GM12878 (cell line): Measurements from ENCODE around the gene TARDBP. TPM values are rescaled to one million over a fixed set of nuclear protein-coding genes. Genes with fewer than 3 reads are reported as not detected.
"Not testable (repeated sequence)": the region's sequence is repeated elsewhere in the genome, so short reads cannot be mapped to it uniquely, and the experiment has no call there.

ENCODE experiments used
- ATAC-seq: fragments of 200-7000 bp; cut with Tn5 transposase; 3 replicates; pipeline ENCODE4 v1.9.1; 2020; ENCODE audit warnings: mild to moderate bottlenecking, moderate library complexity
- BruUV-seq: library from RNA; stranded (reverse); fragments of 400-500 nt; replicated peaks from 2 replicates; lab custom pipeline; 2021; lab: Mats Ljungman, UMichigan
- CTCF ChIA-PET: fragments of 300-600 bp; sonication (Branson Sonifier 250); formaldehyde crosslinking; extraction: SDS; loops from one replicate; lab custom pipeline; 2021; ENCODE audit warnings: inconsistent platforms; lab: Yijun Ruan, JAX
- POLR2A ChIA-PET: fragments of 350-600 bp; formaldehyde crosslinking; extraction: SDS; loops from one replicate; lab custom pipeline; 2021; ENCODE audit warnings: inconsistent platforms; lab: Charles Lee
- RAD21 ChIA-PET: fragments of 300-600 bp; sonication (Branson Sonifier 250); formaldehyde crosslinking; loops from one replicate; lab custom pipeline; 2023; ENCODE audit warnings: antibody characterized with exemption; ENCODE audit not compliant: unreplicated experiment; lab: Charles Lee
- SMC1A ChIA-PET: fragments of 300-600 bp; sonication (Branson Sonifier 250); formaldehyde crosslinking; loops from one replicate; lab custom pipeline; 2023; ENCODE audit not compliant: unreplicated experiment, uncharacterized antibody; lab: Charles Lee
- DNase-seq: peaks from one replicate; pipeline ENCODE4 v3.0.0-alpha.2; 2011; ENCODE audit warnings: low read depth, low spot score
- FAIRE-seq: peaks from 3 replicates; lab custom pipeline; 2011; peaks lifted over from hg19 to GRCh38; lab: Jason Lieb, UNC
- H2AFZ ChIP-seq: 2 replicates; pipeline ENCODE4 v1.6.0; 2011; ENCODE audit warnings: low read depth, low read length, control low read depth; ENCODE audit not compliant: control insufficient read depth
- H3K27ac ChIP-seq: 2 replicates; pipeline ENCODE4 v1.5.1; 2011; ENCODE audit warnings: control low read depth; ENCODE audit not compliant: control insufficient read depth, insufficient read depth
- H3K27me3 ChIP-seq, 2 experiments: replicated peaks in 1 of 2; 2 replicates each; pipeline versions ENCODE4 v1.6.0 to v1.6.1; 2011; ENCODE audit warnings: low read length in 1 of 2; ENCODE audit not compliant: control insufficient read depth in 2 of 2, insufficient read depth in 2 of 2
- H3K36me3 ChIP-seq, 2 experiments: 2 replicates each; pipeline ENCODE4 v1.5.1; 2011; ENCODE audit warnings: low read length in 1 of 2; ENCODE audit not compliant: control insufficient read depth in 2 of 2, insufficient read depth in 2 of 2
- H3K4me1 ChIP-seq: 2 replicates; pipeline ENCODE4 v1.6.1; 2011; ENCODE audit warnings: mild to moderate bottlenecking, low read length, moderate library complexity, mixed read lengths; ENCODE audit not compliant: control insufficient read depth, insufficient read depth
- H3K4me2 ChIP-seq: 2 replicates; pipeline ENCODE4 v1.6.0; 2011; ENCODE audit warnings: control low read depth; ENCODE audit not compliant: control insufficient read depth, insufficient read depth
- H3K4me3 ChIP-seq: fragments of 200-600 bp; sonication (generic); 2 replicates; pipeline ENCODE4 v1.5.1; 2016
- H3K79me2 ChIP-seq: 2 replicates; pipeline ENCODE4 v1.6.0; 2011; ENCODE audit warnings: low read length; ENCODE audit not compliant: control insufficient read depth, insufficient read depth
- H3K9ac ChIP-seq: 2 replicates; pipeline ENCODE4 v1.8.0; 2011; ENCODE audit warnings: low read length, control low read depth, mixed read lengths; ENCODE audit not compliant: control insufficient read depth, insufficient read depth
- H3K9me3 ChIP-seq: replicated peaks from 3 replicates; pipeline ENCODE4 v1.5.1; 2011; ENCODE audit warnings: mild to moderate bottlenecking, low read length; ENCODE audit not compliant: control insufficient read depth, insufficient read depth
- H4K20me1 ChIP-seq: 2 replicates; pipeline ENCODE4 v1.6.0; 2011; ENCODE audit not compliant: control insufficient read depth, insufficient read depth
- FOXM1 ChIP-seq: IDR thresholded peaks from 2 replicates; pipeline ENCODE4 v1.6.1; 2012; ENCODE audit warnings: low read depth, mild to moderate bottlenecking, inconsistent platforms, low read length, moderate library complexity
- IKZF1 ChIP-seq: fragments of 450-650 bp; conservative IDR thresholded peaks from 2 replicates; pipeline ENCODE4 v1.6.1; 2017; ENCODE audit warnings: antibody characterized with exemption, mild to moderate bottlenecking
- MLLT1 ChIP-seq: fragments of 450-650 bp; IDR thresholded peaks from 2 replicates; pipeline ENCODE4 v1.6.1; 2016; ENCODE audit warnings: mild to moderate bottlenecking
- PAX8 ChIP-seq: fragments of 450-650 bp; IDR thresholded peaks from 2 replicates; pipeline ENCODE4 v1.6.1; 2017; ENCODE audit warnings: mild to moderate bottlenecking, moderate library complexity
- POLR2A ChIP-seq: IDR thresholded peaks from 2 replicates; pipeline ENCODE4 v1.6.1; 2011; ENCODE audit warnings: low read depth, mild to moderate bottlenecking, low read length
- POLR2AphosphoS5 ChIP-seq: IDR thresholded peaks from 2 replicates; pipeline ENCODE4 v1.6.1; 2011; ENCODE audit warnings: mild to moderate bottlenecking, low read length, inconsistent platforms
- WGBS: methylation state at CpG from one replicate; pipeline ENCODE4 v1.1.6; 2016; ENCODE audit warnings: low lambda C conversion rate; ENCODE audit not compliant: insufficient replicate concordance, insufficient coverage; ENCODE audit errors: missing lambda C conversion rate; 5-methylcytosine and 5-hydroxymethylcytosine counted together
- in situ Hi-C: fragments of 300-500 bp; cut with MboI; formaldehyde crosslinking; loops from 9 replicates; pipeline ENCODE4 v1.14.3; 2018; ENCODE audit warnings: mixed read lengths
- intact Hi-C: fragments of 100-400 bp; cut with micrococcal nuclease; formaldehyde crosslinking; loops from one replicate; pipeline ENCODE4 v1.14.2; 2022; ENCODE audit not compliant: unreplicated experiment
- polyA plus RNA-seq, 11 experiments: library from polyadenylated mRNA; depleted of rRNA in 4 of 11; unstranded in 6 of 11; stranded (reverse) in 5 of 11; fragments of >200 nt; fragmentation: Nextera tagmentation in 4 of 11; fragmentation: Illumina TruSeq in 1 of 11; extraction: Ambion mirVana in 4 of 11; extraction: Trizol in 1 of 11; gene quantifications; 1 replicate in 1 of 11; 2 replicates in 10 of 11; pipeline versions ENCODE4 v1.2.1 to v1.2.3, GENCODE V29; 2011 to 2016; ENCODE audit warnings: inconsistent platforms in 2 of 11, missing spikeins in 2 of 11, low read depth in 1 of 11
- total RNA-seq, 4 experiments: library from RNA; depleted of rRNA in 3 of 4; stranded (reverse); fragments of >200 nt in 3 of 4; fragmentation: Illumina TruSeq in 1 of 4; extraction: Trizol in 1 of 4; gene quantifications; 2 replicates each; pipeline versions ENCODE4 v1.2.1 to v1.2.3, GENCODE V29; 2013 to 2021
- TF ChIP-seq, protein P1 (sequence below): IDR thresholded peaks from 2 replicates; pipeline ENCODE4 v1.6.1; 2011; ENCODE audit warnings: borderline replicate concordance, low read depth, mild to moderate bottlenecking, moderate library complexity, mixed read lengths, low read length; ENCODE audit not compliant: insufficient read depth; ENCODE audit errors: extremely low read length
- TF ChIP-seq, protein P2 (sequence below): fragments of 450-650 bp; IDR thresholded peaks from 2 replicates; pipeline ENCODE4 v1.6.1; 2017; ENCODE audit warnings: mild to moderate bottlenecking, moderate library complexity

Gene TARDBP
- total and polyA plus RNA-seq, 10 of the 15 experiments (the other 5 are each of a cell fraction or from before 2014, with no cell fraction given), result 55.6 to 318 (median 192) TPM

DNA sequence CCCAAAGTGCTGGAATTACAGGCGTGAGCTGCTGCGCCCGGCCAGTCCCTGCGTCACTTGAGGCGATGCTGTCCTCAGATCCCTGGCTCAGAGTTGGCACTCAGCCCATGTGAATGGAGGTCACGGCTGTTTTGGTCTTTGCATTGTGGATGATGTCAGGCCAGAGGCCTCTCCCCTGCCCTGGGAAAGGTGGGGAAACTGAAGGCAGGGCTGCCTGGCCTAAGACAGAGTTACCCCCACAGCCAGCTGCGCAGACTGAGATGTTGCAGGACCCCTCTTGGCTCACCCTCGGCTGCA lies 33.8 kb downstream of the TARDBP start (continued):
- TF ChIP-seq, protein P1, sequence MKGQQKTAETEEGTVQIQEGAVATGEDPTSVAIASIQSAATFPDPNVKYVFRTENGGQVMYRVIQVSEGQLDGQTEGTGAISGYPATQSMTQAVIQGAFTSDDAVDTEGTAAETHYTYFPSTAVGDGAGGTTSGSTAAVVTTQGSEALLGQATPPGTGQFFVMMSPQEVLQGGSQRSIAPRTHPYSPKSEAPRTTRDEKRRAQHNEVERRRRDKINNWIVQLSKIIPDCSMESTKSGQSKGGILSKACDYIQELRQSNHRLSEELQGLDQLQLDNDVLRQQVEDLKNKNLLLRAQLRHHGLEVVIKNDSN, result no peak
- TF ChIP-seq, all 136 proteins: peak for 0

- ChIA-PET SMC1A (no interaction called here), POLR2A (no interaction called here), RAD21 (no interaction called here), CTCF (interaction anchor here (1.3 kb wide), 1 partner anchor 9 kb away, joined by 7 read pairs; no protein-coding TSS in a partner anchor)
- in situ Hi-C loops, result no loop called here
- H2AFZ ChIP-seq, result no peak within 1 kb of the TSS
- TF ChIP-seq POLR2AphosphoS5, result no peak
- TF ChIP-seq, protein P2, sequence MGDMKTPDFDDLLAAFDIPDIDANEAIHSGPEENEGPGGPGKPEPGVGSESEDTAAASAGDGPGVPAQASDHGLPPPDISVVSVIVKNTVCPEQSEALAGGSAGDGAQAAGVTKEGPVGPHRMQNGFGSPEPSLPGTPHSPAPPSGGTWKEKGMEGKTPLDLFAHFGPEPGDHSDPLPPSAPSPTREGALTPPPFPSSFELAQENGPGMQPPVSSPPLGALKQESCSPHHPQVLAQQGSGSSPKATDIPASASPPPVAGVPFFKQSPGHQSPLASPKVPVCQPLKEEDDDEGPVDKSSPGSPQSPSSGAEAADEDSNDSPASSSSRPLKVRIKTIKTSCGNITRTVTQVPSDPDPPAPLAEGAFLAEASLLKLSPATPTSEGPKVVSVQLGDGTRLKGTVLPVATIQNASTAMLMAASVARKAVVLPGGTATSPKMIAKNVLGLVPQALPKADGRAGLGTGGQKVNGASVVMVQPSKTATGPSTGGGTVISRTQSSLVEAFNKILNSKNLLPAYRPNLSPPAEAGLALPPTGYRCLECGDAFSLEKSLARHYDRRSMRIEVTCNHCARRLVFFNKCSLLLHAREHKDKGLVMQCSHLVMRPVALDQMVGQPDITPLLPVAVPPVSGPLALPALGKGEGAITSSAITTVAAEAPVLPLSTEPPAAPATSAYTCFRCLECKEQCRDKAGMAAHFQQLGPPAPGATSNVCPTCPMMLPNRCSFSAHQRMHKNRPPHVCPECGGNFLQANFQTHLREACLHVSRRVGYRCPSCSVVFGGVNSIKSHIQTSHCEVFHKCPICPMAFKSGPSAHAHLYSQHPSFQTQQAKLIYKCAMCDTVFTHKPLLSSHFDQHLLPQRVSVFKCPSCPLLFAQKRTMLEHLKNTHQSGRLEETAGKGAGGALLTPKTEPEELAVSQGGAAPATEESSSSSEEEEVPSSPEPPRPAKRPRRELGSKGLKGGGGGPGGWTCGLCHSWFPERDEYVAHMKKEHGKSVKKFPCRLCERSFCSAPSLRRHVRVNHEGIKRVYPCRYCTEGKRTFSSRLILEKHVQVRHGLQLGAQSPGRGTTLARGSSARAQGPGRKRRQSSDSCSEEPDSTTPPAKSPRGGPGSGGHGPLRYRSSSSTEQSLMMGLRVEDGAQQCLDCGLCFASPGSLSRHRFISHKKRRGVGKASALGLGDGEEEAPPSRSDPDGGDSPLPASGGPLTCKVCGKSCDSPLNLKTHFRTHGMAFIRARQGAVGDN, result no peak
- TF ChIP-seq POLR2A, result no peak
- TF ChIP-seq FOXM1, result no peak
- no peak for TF ChIP-seq MLLT1
- TF ChIP-seq IKZF1, result no peak
- no peak for TF ChIP-seq PAX8
- H3K4me1 ChIP-seq, result peaks cover 2% of the 10 kb centered on the region
- BruUV-seq, result no TSS peak
- FAIRE-seq, result no peak
- H3K9me3 ChIP-seq, result no peaks in the 10 kb centered on the region
- intact Hi-C loops, result no loop called here
- 64% methylated on average over 28 of the region's 28 CpGs for WGBS
- H3K27me3 ChIP-seq, result no peaks in the 10 kb centered on the region
- H3K4me3 ChIP-seq, result no peak within 1 kb of the TSS
- ATAC-seq, result no peak
- H3K36me3 ChIP-seq, result no peaks in the 10 kb centered on the region
- H3K4me2 ChIP-seq, result no peak within 1 kb of the TSS
- no peak for DNase-seq
- H3K9ac ChIP-seq, result no peak within 1 kb of the TSS
- no peaks in the 10 kb centered on the region for H3K79me2 ChIP-seq
- no peak within 1 kb of the TSS for H3K27ac ChIP-seq
- H4K20me1 ChIP-seq, result no peaks in the 10 kb centered on the region
These were observed 34.3 kb downstream of the TARDBP start, which contains the start of gene MASP2 for GRCh38 chr1:11046625-11047365. Gene MASP2, minus strand, starts transcription at chr1:11047239. Its CDS starts 32 bp downstream, at chr1:11047207.

GRCh38 chr1:11051121-11051520 lies 38.7 kb downstream of the TARDBP start:
- H3K27ac ChIP-seq, H3K36me3 ChIP-seq, H3K9me3 ChIP-seq, H3K27me3 ChIP-seq, H3K9ac ChIP-seq, H4K20me1 ChIP-seq, FAIRE-seq, BruUV-seq, H3K4me2 ChIP-seq, DNase-seq, ATAC-seq, H3K79me2 ChIP-seq, RAD21 ChIA-PET, H3K4me3 ChIP-seq, in situ Hi-C loops, intact Hi-C loops: not testable (repeated sequence)
- Histone ChIP-seq H3K4me1 (peaks cover 12% of the 10 kb centered on the region), H2AFZ (peak overlapping the region; percentile 81; the same call in 1 of the 2 replicates)
- ChIA-PET SMC1A (interaction anchor here (1.2 kb wide), 1 partner anchor 13 kb away, joined by 3 read pairs; no protein-coding TSS in a partner anchor), POLR2A (interaction anchor here (0.7 kb wide), 1 partner anchor 985 kb away, joined by 3 read pairs; no protein-coding TSS in a partner anchor), CTCF (interaction anchor here (3.3 kb wide), 1 partner anchor 14 kb away, joined by 15 read pairs; no protein-coding TSS in a partner anchor)
- 84% methylated on average over 10 of the region's 10 CpGs for WGBS
